Measurements from ENCODE around the gene NBPF15. TPM values are rescaled to one million over a fixed set of nuclear protein-coding genes. Genes with fewer than 3 reads are reported as not detected.
"Not testable (repeated sequence)": the region's sequence is repeated elsewhere in the genome, so short reads cannot be mapped to it uniquely, and the experiment has no call there.

The NBPF15 gene, protein sequence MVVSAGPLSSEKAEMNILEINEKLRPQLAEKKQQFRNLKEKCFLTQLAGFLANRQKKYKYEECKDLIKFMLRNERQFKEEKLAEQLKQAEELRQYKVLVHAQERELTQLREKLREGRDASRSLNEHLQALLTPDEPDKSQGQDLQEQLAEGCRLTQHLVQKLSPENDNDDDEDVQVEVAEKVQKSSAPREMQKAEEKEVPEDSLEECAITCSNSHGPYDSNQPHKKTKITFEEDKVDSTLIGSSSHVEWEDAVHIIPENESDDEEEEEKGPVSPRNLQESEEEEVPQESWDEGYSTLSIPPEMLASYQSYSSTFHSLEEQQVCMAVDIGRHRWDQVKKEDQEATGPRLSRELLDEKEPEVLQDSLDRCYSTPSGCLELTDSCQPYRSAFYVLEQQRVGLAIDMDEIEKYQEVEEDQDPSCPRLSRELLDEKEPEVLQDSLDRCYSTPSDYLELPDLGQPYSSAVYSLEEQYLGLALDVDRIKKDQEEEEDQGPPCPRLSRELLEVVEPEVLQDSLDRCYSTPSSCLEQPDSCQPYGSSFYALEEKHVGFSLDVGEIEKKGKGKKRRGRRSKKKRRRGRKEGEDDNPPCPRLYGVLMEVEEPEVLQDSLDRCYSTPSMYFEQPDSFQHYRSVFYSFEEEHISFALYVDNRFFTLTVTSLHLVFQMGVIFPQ
- total RNA-seq (47.6 TPM), polyA plus RNA-seq (18.1 TPM)

GRCh38 chr1:144461136-144461759, at the start of gene NBPF15:
Gene NBPF15, minus strand, starts transcription at chr1:144461669. Its CDS starts 21,666 bp downstream, at chr1:144440003.
- peak; percentile 20 for DNase-seq (ENCODE audit: extremely low spot score)
- H3K27ac ChIP-seq (ENCODE audit: low read depth); H3K36me3 ChIP-seq (ENCODE audit: insufficient read depth); H3K4me1 ChIP-seq (ENCODE audit: insufficient read depth): not testable (repeated sequence)
- peak within 1 kb of the TSS; percentile 54 for H3K4me3 ChIP-seq (ENCODE audit: low read depth, low read length)
- under 1% methylated on average over 55 of the region's 71 CpGs for WGBS

GRCh38 chr1:144496429-144496828, 35.0 kb upstream of the NBPF15 start:
- WGBS, result 96% methylated on average over 1 of the region's 1 CpG
- H3K36me3 ChIP-seq (ENCODE audit: insufficient read depth), result not testable (repeated sequence)

DNA sequence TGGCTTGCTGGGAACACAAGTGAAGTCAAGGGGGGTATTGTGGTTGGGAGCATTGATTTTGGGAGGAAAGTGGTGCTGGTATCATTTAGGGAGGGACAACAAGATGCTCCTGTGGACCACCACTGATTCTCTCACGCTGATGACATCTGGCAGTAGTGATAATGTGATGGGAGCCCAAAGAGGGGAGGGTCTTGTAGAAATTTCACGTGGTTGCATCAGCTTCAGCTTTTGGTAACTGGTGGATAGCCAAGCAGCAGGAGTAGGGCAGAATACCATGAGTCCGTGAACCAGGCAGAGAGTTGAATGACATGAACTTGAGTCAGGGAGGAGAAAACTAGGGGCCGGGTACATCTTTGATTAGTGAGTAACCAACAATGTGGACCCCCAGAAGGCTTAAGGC, 32.7 kb upstream of the NBPF15 start:
- not testable (repeated sequence) for H3K4me3 ChIP-seq (ENCODE audit: low read depth, low read length); DNase-seq (ENCODE audit: extremely low spot score); H3K36me3 ChIP-seq (ENCODE audit: insufficient read depth); H3K27ac ChIP-seq (ENCODE audit: low read depth); H3K4me1 ChIP-seq (ENCODE audit: insufficient read depth)
- WGBS, result 69% methylated on average over 4 of the region's 4 CpGs

More at GRCh38 chr1:144496429-144496828, 35.0 kb upstream of the NBPF15 start:
- not testable (repeated sequence) for H3K4me1 ChIP-seq (ENCODE audit: insufficient read depth); H3K4me3 ChIP-seq (ENCODE audit: low read depth, low read length); H3K27ac ChIP-seq (ENCODE audit: low read depth); DNase-seq (ENCODE audit: extremely low spot score)

DNA sequence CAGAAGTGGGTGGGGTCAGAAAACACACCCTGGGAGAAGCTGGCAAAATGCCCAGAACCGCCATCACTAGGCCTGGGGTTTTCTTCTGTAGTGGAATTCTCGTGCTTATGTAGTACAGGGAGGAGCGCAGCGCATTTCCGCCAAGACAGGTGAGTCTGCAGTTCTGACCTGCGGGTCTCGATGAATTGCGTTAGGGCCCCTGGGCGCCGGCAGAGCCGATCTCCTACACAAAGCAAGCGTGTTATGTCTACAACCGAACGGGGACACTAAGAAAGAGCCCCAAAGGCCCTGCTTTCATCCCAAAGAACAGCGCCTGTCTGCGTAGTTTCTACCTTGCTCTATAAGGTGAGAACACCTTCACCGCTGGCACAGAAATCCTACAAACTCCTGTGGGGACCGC, 28.9 kb upstream of the NBPF15 start:
- DNase-seq (ENCODE audit: extremely low spot score), result not testable (repeated sequence)

DNA sequence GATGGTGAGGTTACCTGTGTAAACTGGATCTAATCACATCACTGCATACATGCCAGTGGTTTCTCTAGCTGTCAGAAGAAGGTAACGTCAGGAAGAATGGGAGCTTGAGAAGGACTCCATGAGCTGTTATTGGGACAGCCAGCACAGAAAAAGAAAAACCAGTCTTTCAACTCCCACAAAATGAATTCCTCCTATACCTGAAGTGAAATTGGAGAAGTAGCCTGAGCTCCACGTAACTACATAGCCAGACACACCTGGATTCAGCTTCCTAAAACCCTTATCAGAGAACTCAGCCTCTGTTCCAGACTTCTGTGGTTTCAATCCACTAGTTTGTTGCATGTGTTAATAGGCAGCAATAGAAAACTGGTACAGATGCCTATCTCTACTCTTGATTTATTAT, 25.5 kb upstream of the NBPF15 start:
- WGBS, result 68% methylated on average over 1 of the region's 2 CpGs
- not testable (repeated sequence) for H3K4me1 ChIP-seq (ENCODE audit: insufficient read depth); H3K27ac ChIP-seq (ENCODE audit: low read depth); H3K4me3 ChIP-seq (ENCODE audit: low read depth, low read length); H3K36me3 ChIP-seq (ENCODE audit: insufficient read depth)
- peak; percentile 6 for DNase-seq (ENCODE audit: extremely low spot score)

More for the DNA sequence above, 28.9 kb upstream of the NBPF15 start:
- not testable (repeated sequence) for H3K27ac ChIP-seq (ENCODE audit: low read depth); H3K36me3 ChIP-seq (ENCODE audit: insufficient read depth); H3K4me1 ChIP-seq (ENCODE audit: insufficient read depth); H3K4me3 ChIP-seq (ENCODE audit: low read depth, low read length)
- 14% methylated on average over 16 of the region's 18 CpGs for WGBS

GRCh38 chr1:144485048-144485993, 23.9 kb upstream of the NBPF15 start:
- whole genome bisulfite sequencing, result 8% methylated on average over 6 of the region's 15 CpGs
- not testable (repeated sequence) for DNase-seq (ENCODE audit: extremely low spot score)

DNA sequence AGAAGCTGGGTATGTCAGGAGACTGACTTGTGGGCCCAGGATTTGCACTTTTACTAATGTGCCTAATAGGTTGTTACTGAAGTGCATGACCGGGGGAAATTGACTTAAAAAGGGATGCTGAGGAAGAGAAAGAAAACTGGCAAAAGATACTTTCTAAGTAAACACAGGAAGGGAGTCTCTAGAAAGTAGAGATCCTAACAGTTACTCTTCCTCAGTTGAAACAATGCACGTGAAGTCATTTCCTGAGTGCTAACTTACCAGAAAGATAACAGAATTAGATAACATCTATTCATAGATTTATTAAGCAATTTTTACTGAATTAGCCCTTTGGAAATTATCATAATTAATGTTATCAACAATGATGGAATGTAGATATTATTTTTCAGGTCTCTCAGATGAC, 12.4 kb upstream of the NBPF15 start:
- not testable (repeated sequence) for DNase-seq (ENCODE audit: extremely low spot score); H3K4me3 ChIP-seq (ENCODE audit: low read depth, low read length); H3K27ac ChIP-seq (ENCODE audit: low read depth); H3K36me3 ChIP-seq (ENCODE audit: insufficient read depth); H3K4me1 ChIP-seq (ENCODE audit: insufficient read depth)
- WGBS, result no CpG with 5 or more reads among the region's 2 CpGs

More at GRCh38 chr1:144485048-144485993, 23.9 kb upstream of the NBPF15 start:
- H3K4me3 ChIP-seq (ENCODE audit: low read depth, low read length); H3K27ac ChIP-seq (ENCODE audit: low read depth); H3K4me1 ChIP-seq (ENCODE audit: insufficient read depth); H3K36me3 ChIP-seq (ENCODE audit: insufficient read depth): not testable (repeated sequence)

- WGBS, result 79% methylated on average over 3 of the region's 4 CpGs
- not testable (repeated sequence) for H3K4me1 ChIP-seq (ENCODE audit: insufficient read depth); DNase-seq (ENCODE audit: extremely low spot score); H3K27ac ChIP-seq (ENCODE audit: low read depth); H3K36me3 ChIP-seq (ENCODE audit: insufficient read depth); H3K4me3 ChIP-seq (ENCODE audit: low read depth, low read length)
These were observed 10.0 kb upstream of the NBPF15 start for GRCh38 chr1:144471434-144471833.

DNA sequence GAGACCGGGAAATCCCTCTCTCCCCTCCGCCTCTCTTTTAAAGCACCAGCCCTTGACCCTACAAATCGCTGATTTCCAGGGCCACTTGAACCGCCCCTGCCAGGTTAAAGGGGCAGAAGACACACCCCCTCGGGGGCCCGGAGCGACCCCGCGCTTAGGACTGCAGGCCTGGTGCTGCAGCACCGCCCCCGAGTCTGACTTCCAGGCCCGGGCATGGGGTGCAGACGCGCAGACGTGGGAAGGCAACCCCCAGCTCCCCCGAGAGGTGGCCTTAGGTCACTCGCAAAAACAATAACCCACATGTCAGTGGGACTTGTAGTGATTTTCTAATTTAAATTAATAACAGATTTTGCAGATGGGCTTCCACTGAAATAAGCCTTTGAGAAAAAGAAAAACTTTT, 309 bp upstream of the NBPF15 start:
- H3K4me3 ChIP-seq (ENCODE audit: low read depth, low read length), result peak overlapping the region; percentile 54
- WGBS, result no CpG with 5 or more reads among the region's 17 CpGs
- H3K27ac ChIP-seq (ENCODE audit: low read depth), result not testable (repeated sequence)

DNA sequence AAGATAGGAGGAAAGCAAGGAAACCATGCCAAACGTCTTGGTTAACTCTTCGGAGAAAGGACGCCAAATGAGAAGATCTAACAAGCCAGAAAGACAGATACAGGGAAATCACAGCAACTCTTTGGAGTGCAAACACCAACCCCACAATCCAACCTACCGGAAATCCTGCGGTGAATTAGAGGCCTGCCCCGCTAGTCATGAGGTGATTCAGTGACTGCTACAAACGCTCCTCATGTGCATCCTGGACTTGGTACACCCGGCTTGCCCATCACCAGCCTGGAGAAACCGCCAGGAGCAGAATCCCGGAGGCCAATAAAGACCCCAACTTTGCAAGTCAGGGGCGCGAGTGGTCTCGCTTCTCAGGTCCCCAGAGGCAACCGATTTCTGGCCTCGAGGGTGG, 783 bp downstream of the NBPF15 start:
- not testable (repeated sequence) for H3K27ac ChIP-seq (ENCODE audit: low read depth); H3K4me1 ChIP-seq (ENCODE audit: insufficient read depth); DNase-seq (ENCODE audit: extremely low spot score); H3K36me3 ChIP-seq (ENCODE audit: insufficient read depth)
- H3K4me3 ChIP-seq (ENCODE audit: low read depth, low read length), result peak overlapping the region; percentile 54
- 1% methylated on average over 7 of the region's 15 CpGs for WGBS

More for the DNA sequence above, 309 bp upstream of the NBPF15 start:
- not testable (repeated sequence) for DNase-seq (ENCODE audit: extremely low spot score); H3K4me1 ChIP-seq (ENCODE audit: insufficient read depth); H3K36me3 ChIP-seq (ENCODE audit: insufficient read depth)

GRCh38 chr1:144442402-144442801, 19.1 kb downstream of the NBPF15 start:
- not testable (repeated sequence) for H3K36me3 ChIP-seq (ENCODE audit: insufficient read depth); H3K4me1 ChIP-seq (ENCODE audit: insufficient read depth); H3K27ac ChIP-seq (ENCODE audit: low read depth); H3K4me3 ChIP-seq (ENCODE audit: low read depth, low read length); DNase-seq (ENCODE audit: extremely low spot score)
- 97% methylated on average over 18 of the region's 18 CpGs for WGBS

- H3K36me3 ChIP-seq (ENCODE audit: insufficient read depth); H3K27ac ChIP-seq (ENCODE audit: low read depth); H3K4me3 ChIP-seq (ENCODE audit: low read depth, low read length); DNase-seq (ENCODE audit: extremely low spot score); H3K4me1 ChIP-seq (ENCODE audit: insufficient read depth): not testable (repeated sequence)
- 41% methylated on average over 6 of the region's 7 CpGs for WGBS
These were observed 21.7 kb downstream of the NBPF15 start for GRCh38 chr1:144439737-144440136.
